ENCODE measurements around the gene ARID4A.
"Not testable (repeated sequence)": the region's sequence is repeated elsewhere in the genome, so short reads cannot be mapped to it uniquely, and the experiment has no call there.

GRCh38 chr14:58262005-58262404 is 36.4 kb upstream of the ARID4A start:
- TF ChIP-seq CTCF (IDR thresholded peaks at IDR 0.05; ENCODE audit: low read length); EZH2 (IDR thresholded peaks at IDR 0.05; ENCODE audit: borderline replicate concordance, low read length): not testable (repeated sequence)
